GM12801 (cell line): ENCODE results near the gene OAT.

Source experiments
- TF ChIP-seq, protein P1 (sequence below): IDR thresholded peaks from one replicate; pipeline ENCODE4 v1.5.1; 2011; ENCODE audit warnings: control low read depth; ENCODE audit not compliant: insufficient read length; ENCODE audit errors: extremely low read depth

The OAT gene

DNA sequence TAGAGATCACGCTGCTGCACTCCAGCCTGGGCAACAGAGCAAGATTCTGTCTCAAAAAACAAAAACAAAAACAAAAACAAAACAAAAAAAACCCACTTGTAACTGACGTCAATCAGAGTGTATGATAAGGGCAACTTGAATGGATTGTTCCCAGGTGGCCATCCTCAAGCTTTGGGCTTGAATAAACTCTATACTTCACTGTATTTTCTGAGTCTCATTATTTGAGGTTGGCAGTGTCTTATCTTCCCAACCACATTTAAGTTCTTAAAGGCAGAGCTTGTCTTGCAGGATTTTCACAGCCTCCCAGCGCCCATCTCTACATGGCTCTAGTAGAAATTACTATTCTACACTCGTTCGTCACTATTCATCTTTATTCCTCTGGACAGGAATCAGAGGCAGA is 5.1 kb upstream of the OAT start:
- TF ChIP-seq, protein P1, sequence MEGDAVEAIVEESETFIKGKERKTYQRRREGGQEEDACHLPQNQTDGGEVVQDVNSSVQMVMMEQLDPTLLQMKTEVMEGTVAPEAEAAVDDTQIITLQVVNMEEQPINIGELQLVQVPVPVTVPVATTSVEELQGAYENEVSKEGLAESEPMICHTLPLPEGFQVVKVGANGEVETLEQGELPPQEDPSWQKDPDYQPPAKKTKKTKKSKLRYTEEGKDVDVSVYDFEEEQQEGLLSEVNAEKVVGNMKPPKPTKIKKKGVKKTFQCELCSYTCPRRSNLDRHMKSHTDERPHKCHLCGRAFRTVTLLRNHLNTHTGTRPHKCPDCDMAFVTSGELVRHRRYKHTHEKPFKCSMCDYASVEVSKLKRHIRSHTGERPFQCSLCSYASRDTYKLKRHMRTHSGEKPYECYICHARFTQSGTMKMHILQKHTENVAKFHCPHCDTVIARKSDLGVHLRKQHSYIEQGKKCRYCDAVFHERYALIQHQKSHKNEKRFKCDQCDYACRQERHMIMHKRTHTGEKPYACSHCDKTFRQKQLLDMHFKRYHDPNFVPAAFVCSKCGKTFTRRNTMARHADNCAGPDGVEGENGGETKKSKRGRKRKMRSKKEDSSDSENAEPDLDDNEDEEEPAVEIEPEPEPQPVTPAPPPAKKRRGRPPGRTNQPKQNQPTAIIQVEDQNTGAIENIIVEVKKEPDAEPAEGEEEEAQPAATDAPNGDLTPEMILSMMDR = no peak

DNA sequence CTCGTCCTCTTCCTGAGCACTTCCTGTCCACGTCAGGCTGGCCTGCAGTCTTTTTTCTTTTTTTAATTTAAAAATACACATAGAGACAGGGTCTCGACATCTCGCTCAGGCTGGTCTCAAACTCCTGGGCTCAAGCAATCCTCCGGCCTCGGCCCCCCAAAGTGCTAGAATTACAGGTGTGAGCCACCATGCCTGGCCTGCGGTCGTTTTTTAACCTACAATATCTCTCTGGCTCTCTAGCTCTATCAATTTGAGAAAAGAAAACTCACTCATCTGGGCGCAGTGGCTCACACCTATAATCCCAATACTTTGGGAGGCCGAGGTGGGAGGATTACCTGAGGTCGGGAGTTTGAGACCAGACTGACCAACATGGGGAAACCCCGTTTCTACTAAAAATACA is 4.0 kb upstream of the OAT start:
- TF ChIP-seq, protein P1 = no peak

DNA sequence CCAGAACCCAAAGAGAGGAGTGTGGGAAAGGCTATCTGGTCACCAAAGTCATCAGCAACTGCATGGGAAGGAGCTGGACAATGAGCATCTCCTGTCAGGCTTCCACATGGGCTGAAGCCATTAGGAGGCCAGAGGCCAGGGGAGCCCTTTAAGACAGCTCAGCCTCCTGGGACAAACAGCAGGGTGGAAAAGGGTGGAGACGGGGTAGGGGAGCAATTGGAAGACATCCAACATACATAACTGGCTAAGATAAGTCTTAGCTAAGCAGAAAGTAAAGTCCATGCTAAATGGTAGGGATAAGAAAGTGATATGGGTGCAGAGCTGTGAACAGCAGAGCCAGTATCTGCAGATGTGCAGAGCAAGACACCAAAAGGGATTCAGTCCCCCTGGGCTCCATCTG is 1.5 kb upstream of the OAT start:
- TF ChIP-seq, protein P1 = no peak

DNA sequence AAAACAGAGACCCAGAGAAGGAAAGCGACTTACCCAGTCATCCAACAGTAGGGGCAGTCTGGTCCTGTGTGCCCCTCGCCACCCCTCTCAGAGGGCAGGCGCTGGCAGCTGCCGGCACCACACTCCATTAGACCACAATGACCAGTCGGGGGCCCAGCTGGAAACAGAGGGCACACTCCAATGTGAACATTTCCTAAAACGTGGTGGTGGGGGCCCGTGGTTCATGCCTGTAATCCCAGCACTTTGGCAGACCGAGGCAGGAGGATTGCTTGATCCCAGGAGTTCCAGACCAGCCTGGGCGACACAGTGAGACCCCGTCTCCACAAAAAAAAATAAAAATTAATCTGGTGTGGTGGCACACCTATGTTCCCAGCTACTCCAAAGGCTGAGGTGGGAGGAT is 912 bp upstream of the OAT start:
- TF ChIP-seq, protein P1 = no peak

DNA sequence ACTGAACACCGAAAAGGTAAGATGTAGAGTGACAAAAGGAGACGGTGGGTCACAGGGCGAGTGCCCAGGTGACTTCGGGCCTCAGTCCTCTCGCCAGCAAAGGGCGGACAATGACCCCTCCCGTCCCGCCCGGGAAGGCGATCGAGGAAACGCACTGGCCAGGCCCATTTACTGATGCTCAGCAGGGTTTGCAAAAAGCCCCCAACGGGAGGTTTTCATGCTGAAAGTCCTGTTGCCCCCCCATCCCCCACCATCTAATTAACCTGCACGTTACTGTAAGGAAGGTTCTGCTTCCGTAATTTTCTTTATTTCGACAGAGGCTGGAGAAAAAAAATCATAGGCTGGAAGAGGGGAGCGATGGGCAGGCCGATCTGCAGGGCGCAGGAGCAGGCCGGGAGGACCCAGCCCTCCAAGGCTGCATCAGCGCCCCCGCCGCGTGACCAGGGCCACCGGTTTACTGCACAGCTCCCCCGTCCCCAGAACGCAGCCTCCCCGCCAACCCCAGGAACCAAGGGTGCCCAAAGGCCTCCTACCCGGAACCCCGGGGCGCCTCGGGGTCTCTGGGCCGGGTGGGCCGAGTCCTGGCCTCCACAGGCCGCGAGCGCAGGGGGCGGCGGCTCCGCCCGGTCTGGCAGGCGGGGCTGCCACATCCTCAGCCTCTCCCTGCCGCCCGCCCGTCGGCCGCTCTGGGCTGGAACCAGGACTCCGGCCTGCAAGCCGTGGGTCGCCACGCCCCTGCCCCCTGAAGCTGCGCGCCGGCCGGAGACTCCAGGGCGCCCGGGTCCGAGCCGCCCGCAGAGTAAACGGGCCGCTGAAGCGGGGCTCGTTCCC is 613 bp downstream of the OAT start:
- TF ChIP-seq, protein P1 = no peak

DNA sequence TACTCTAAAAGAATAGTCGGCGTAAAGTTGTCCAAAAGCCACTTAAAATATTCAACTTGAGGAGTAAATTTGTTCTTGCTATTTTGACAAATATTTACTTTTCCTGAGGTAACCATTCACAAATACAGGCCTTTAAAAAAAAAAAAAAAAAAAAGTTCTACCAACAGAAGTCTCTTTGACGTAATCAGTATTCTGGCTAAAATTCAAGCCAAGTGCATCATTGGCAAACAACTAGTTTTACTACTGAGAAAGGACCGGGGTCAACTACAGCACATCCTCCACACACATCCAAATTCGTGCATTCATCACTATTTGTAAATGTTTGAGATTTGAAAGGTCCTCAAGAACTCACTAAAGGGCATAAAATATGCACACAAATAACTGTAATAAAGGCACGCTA is 2.0 kb downstream of the OAT start:
- TF ChIP-seq, protein P1 = no peak

DNA sequence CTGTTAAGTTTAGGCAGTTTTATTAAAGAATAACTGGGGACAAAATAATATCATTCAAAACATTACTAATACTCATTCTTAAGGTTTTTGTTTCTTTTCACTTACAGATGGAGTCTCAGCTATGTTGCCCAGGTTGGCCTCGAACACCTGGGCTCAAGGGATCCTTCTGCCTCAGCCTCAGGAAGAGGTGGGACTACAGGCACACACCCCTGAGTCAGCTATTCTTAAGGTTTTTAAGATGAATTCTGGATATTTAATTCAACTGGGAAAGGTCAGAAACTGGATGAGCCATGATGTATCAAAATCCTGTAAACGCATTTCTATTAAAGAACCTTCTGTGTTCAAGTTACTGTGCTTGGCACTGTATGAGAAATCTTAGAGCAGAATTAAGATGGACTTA is 3.5 kb downstream of the OAT start:
- TF ChIP-seq, protein P1 = no peak
